Measurements from ENCODE around the gene SYCP2.

DNA sequence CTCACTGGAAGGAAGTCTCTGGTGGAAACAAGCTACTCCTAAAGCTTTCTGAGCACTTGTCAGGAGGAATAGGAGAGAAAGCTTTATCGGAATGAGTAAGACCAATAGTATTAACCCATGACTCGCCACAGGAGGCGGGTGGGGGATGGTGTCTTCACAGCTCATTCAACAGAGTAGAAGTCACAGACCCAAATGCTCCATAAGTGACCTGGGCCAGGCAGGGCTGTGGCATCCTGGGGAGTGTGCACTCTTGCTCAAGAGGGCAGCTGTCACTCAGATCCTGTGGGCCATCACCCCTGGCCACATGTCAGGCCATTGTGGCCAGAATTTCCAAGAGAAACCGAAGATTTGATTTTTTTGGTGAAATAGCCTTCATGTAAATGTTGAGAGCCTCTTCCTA is 116.0 kb downstream of the SYCP2 start:
- TF ChIP-seq GATA2 (IDR thresholded peaks at IDR 0.05; ENCODE audit: low read depth, low read length) (no peak), GATA3 (IDR thresholded peaks at IDR 0.05; ENCODE audit: low read depth, low read length) (no peak)
